Activated T-cell treated with anti-CD3 and anti-CD28 coated beads for 24 hours (primary cell): Measurements from ENCODE around the gene MTIF2.
A peak's percentile ranks its signal among the peaks of the same experiment; 100 is the strongest.
"Not testable (repeated sequence)": the region's sequence is repeated elsewhere in the genome, so short reads cannot be mapped to it uniquely, and the experiment has no call there.

Experiments used
- DNase-seq: peaks from one replicate; pipeline ENCODE4 v3.0.0-alpha.2; 2020; ENCODE audit warnings: low read depth

Gene MTIF2

GRCh38 chr2:55239656-55240222 is 29.3 kb downstream of the MTIF2 start:
- DNase-seq, result no peak

GRCh38 chr2:55236992-55237543 is 32.0 kb downstream of the MTIF2 start:
- DNase-seq, result no peak

GRCh38 chr2:55235724-55236538 is 33.1 kb downstream of the MTIF2 start:
- no peak for DNase-seq

GRCh38 chr2:55233658-55233940 is 35.4 kb downstream of the MTIF2 start:
- no peak for DNase-seq

GRCh38 chr2:55232863-55233657 is 36.0 kb downstream of the MTIF2 start:
- no peak for DNase-seq

- peak; percentile 90 for DNase-seq
Observed at GRCh38 chr2:55232084-55232862, 36.8 kb downstream of the MTIF2 start, which contains the start of the genes CLHC1 and RPS27A. TSS of gene CLHC1 (minus strand) at chr2:55232293. CDS start at chr2:55222411, 9,882 bp downstream. TSS of gene RPS27A (plus strand) at chr2:55232688. CDS start at chr2:55232825, 137 bp downstream.

GRCh38 chr2:55231546-55232083 is 37.4 kb downstream of the MTIF2 start:
- DNase-seq, result no peak

GRCh38 chr2:55230551-55230950 is 38.5 kb downstream of the MTIF2 start:
- no peak for DNase-seq

GRCh38 chr2:55229221-55229620 is 39.8 kb downstream of the MTIF2 start:
- DNase-seq, result no peak

- no peak for DNase-seq
Observed at GRCh38 chr2:55228226-55228563, 40.8 kb downstream of the MTIF2 start.

- DNase-seq, result not testable (repeated sequence)
Observed at GRCh38 chr2:55227437-55228225, 41.4 kb downstream of the MTIF2 start.

- no peak for DNase-seq
Observed at GRCh38 chr2:55225481-55226020, 43.5 kb downstream of the MTIF2 start.

- no peak for DNase-seq
Observed at GRCh38 chr2:55224761-55225261, 44.2 kb downstream of the MTIF2 start.

GRCh38 chr2:55223958-55224760 is 44.9 kb downstream of the MTIF2 start:
- no peak for DNase-seq

GRCh38 chr2:55213822-55214221 is 55.2 kb downstream of the MTIF2 start:
- DNase-seq, result no peak

- DNase-seq, result no peak
Observed at GRCh38 chr2:55204950-55205349, 64.1 kb downstream of the MTIF2 start.

GRCh38 chr2:55204536-55204935 is 64.5 kb downstream of the MTIF2 start:
- DNase-seq, result no peak

- DNase-seq, result no peak
Observed at GRCh38 chr2:55200416-55200815, 68.6 kb downstream of the MTIF2 start.

GRCh38 chr2:55196526-55196925 is 72.5 kb downstream of the MTIF2 start:
- DNase-seq, result no peak
